Measurements from ENCODE around the gene TMCO1.
"Not testable (repeated sequence)": the region's sequence is repeated elsewhere in the genome, so short reads cannot be mapped to it uniquely, and the experiment has no call there.

- TF ChIP-seq, protein P1, sequence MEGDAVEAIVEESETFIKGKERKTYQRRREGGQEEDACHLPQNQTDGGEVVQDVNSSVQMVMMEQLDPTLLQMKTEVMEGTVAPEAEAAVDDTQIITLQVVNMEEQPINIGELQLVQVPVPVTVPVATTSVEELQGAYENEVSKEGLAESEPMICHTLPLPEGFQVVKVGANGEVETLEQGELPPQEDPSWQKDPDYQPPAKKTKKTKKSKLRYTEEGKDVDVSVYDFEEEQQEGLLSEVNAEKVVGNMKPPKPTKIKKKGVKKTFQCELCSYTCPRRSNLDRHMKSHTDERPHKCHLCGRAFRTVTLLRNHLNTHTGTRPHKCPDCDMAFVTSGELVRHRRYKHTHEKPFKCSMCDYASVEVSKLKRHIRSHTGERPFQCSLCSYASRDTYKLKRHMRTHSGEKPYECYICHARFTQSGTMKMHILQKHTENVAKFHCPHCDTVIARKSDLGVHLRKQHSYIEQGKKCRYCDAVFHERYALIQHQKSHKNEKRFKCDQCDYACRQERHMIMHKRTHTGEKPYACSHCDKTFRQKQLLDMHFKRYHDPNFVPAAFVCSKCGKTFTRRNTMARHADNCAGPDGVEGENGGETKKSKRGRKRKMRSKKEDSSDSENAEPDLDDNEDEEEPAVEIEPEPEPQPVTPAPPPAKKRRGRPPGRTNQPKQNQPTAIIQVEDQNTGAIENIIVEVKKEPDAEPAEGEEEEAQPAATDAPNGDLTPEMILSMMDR (conservative IDR thresholded peaks at IDR 0.05; ENCODE audit: low read depth, low read length): not testable (repeated sequence)
- not testable (repeated sequence) for TF ChIP-seq EZH2 (IDR thresholded peaks at IDR 0.05; ENCODE audit: borderline replicate concordance, low read depth, low read length, poor library complexity, severe bottlenecking)
Measured at GRCh38 chr1:165701922-165702321, 66.7 kb downstream of the TMCO1 start.

All from A673 (cell line).